IMR-90 (cell line): ENCODE measurements around the gene DERA. TPM values are rescaled to one million over a fixed set of nuclear protein-coding genes. Genes with fewer than 3 reads are reported as not detected.

Source experiments
- ATAC-seq: fragments of 200-7000 bp; cut with Tn5 transposase; 2 replicates; pipeline ENCODE4 v1.9.1; 2020; ENCODE audit warnings: low read depth, mild to moderate bottlenecking, moderate library complexity
- BruUV-seq: library from RNA; stranded (reverse); fragments of 400-500 nt; replicated peaks from 2 replicates; lab custom pipeline; 2021; lab: Mats Ljungman, UMichigan
- CTCF ChIA-PET: fragments of 300-600 bp; formaldehyde crosslinking; extraction: SDS; loops from one replicate; lab custom pipeline; 2021; ENCODE audit warnings: antibody characterized with exemption; lab: Yijun Ruan, JAX
- POLR2A ChIA-PET: fragments of 300-600 bp; sonication (Branson Sonifier 250); formaldehyde crosslinking; loops from one replicate; lab custom pipeline; 2022; ENCODE audit warnings: antibody characterized with exemption; ENCODE audit not compliant: unreplicated experiment; lab: Charles Lee
- DNase-seq: peaks from one replicate; pipeline ENCODE4 v3.0.0; 2013
- H2AFZ ChIP-seq: replicated peaks from 2 replicates; pipeline ENCODE3; 2013; ENCODE audit warnings: low read length, mild to moderate bottlenecking; ENCODE audit not compliant: poor library complexity
- H2AK5ac ChIP-seq: 2 replicates; pipeline ENCODE4 v1.6.1; 2013; ENCODE audit warnings: low read depth, low read length, inconsistent platforms
- H2AK9ac ChIP-seq: replicated peaks from 2 replicates; pipeline ENCODE3; 2013; ENCODE audit warnings: mild to moderate bottlenecking, low read depth, low read length, moderate library complexity; ENCODE audit not compliant: poor library complexity
- H2BK120ac ChIP-seq: 2 replicates; pipeline ENCODE4 v1.6.1; 2013; ENCODE audit warnings: low read depth, low read length, inconsistent platforms
- H2BK15ac ChIP-seq: 3 replicates; pipeline ENCODE4 v1.6.1; 2013; ENCODE audit warnings: low read depth, low read length, inconsistent platforms
- H2BK20ac ChIP-seq: 2 replicates; pipeline ENCODE4 v1.6.1; 2013; ENCODE audit warnings: low read depth, mild to moderate bottlenecking, inconsistent platforms, low read length, moderate library complexity
- H2BK5ac ChIP-seq: 2 replicates; pipeline ENCODE4 v1.6.1; 2013; ENCODE audit warnings: mild to moderate bottlenecking, low read depth, low read length, inconsistent platforms; ENCODE audit not compliant: poor library complexity, severe bottlenecking
- H3K14ac ChIP-seq: replicated peaks from 2 replicates; pipeline ENCODE4 v1.6.1; 2013; ENCODE audit warnings: low read depth, low read length, inconsistent platforms
- H3K18ac ChIP-seq: 2 replicates; pipeline ENCODE4 v1.6.1; 2013; ENCODE audit warnings: low read depth, low read length, control low read depth
- H3K23ac ChIP-seq: 2 replicates; pipeline ENCODE4 v1.6.1; 2013; ENCODE audit warnings: low read depth, low read length, inconsistent platforms
- H3K27ac ChIP-seq: 2 replicates; pipeline ENCODE4 v1.5.1; 2013; ENCODE audit warnings: mild to moderate bottlenecking, control low read depth, low read length; ENCODE audit not compliant: insufficient read depth
- H3K27me3 ChIP-seq: 2 replicates; pipeline ENCODE4 v1.6.1; 2013; ENCODE audit warnings: low read length; ENCODE audit not compliant: control insufficient read depth, insufficient read depth
- H3K36me3 ChIP-seq: 2 replicates; pipeline ENCODE4 v1.6.1; 2013; ENCODE audit warnings: low read length, mixed read lengths; ENCODE audit not compliant: control insufficient read depth, insufficient read depth
- H3K4ac ChIP-seq: 2 replicates; pipeline ENCODE4 v1.6.1; 2013; ENCODE audit warnings: low read depth, low read length, inconsistent platforms
- H3K4me1 ChIP-seq: 2 replicates; pipeline ENCODE4 v1.6.1; 2013; ENCODE audit warnings: low read length, mixed read lengths; ENCODE audit not compliant: control insufficient read depth, insufficient read depth
- H3K4me2 ChIP-seq: 2 replicates; pipeline ENCODE4 v1.6.1; 2013; ENCODE audit warnings: low read depth, mild to moderate bottlenecking, control low read depth, low read length, moderate library complexity
- H3K4me3 ChIP-seq: 2 replicates; pipeline ENCODE4 v1.5.1; 2013; ENCODE audit warnings: low read depth, mild to moderate bottlenecking, control low read depth, low read length, moderate library complexity; ENCODE audit not compliant: insufficient read depth
- H3K56ac ChIP-seq: 2 replicates; pipeline ENCODE4 v1.6.1; 2013; ENCODE audit warnings: low read length, inconsistent platforms; ENCODE audit not compliant: insufficient read depth; ENCODE audit errors: extremely low read depth
- H3K79me1 ChIP-seq, 2 experiments: 2 replicates each; pipeline ENCODE4 v1.6.1; 2013; ENCODE audit warnings: low read length in 2 of 2, inconsistent platforms in 1 of 2, low read depth in 1 of 2
- H3K9ac ChIP-seq: 2 replicates; pipeline ENCODE4 v1.6.1; 2013; ENCODE audit warnings: low read depth, low read length, control low read depth
- H3K9me1 ChIP-seq: 2 replicates; pipeline ENCODE4 v1.6.1; 2013; ENCODE audit warnings: low read length, inconsistent platforms; ENCODE audit not compliant: insufficient read depth
- H3K9me3 ChIP-seq: 2 replicates; pipeline ENCODE4 v1.6.1; 2013; ENCODE audit warnings: low read length; ENCODE audit not compliant: control insufficient read depth, insufficient read depth
- H4K20me1 ChIP-seq: 2 replicates; pipeline ENCODE4 v1.6.1; 2013; ENCODE audit warnings: low read length, inconsistent platforms; ENCODE audit not compliant: insufficient read depth
- H4K5ac ChIP-seq: 2 replicates; pipeline ENCODE4 v1.6.1; 2013; ENCODE audit warnings: mild to moderate bottlenecking, low read depth, low read length, control low read depth
- H4K8ac ChIP-seq, 2 experiments: 2 replicates each; pipeline ENCODE4 v1.6.1; 2013; ENCODE audit warnings: low read depth in 2 of 2, low read length in 2 of 2, control low read depth in 1 of 2, inconsistent platforms in 1 of 2
- H4K91ac ChIP-seq: 2 replicates; pipeline ENCODE4 v1.6.1; 2013; ENCODE audit warnings: low read depth, low read length, inconsistent platforms; ENCODE audit not compliant: insufficient read depth
- MAFK ChIP-seq: IDR thresholded peaks from 2 replicates; pipeline ENCODE4 v1.6.1; 2012; ENCODE audit warnings: low read depth, low read length, improper control_type of control experiment
- WGBS, 2 experiments: methylation state at CpG; one replicate each; pipeline versions ENCODE4 v1.1.5 to v1.1.7; 2013; ENCODE audit warnings: missing lambda C conversion rate in 2 of 2; ENCODE audit not compliant: insufficient read length in 1 of 2; ENCODE audit errors: extremely low coverage in 2 of 2; 5-methylcytosine and 5-hydroxymethylcytosine counted together
- dilution Hi-C: fragments of 300-500 bp; cut with HindIII; formaldehyde crosslinking; loops from one replicate; pipeline ENCODE4 v1.14.3; 2018; ENCODE audit warnings: low sequenced_read_pairs; ENCODE audit not compliant: unreplicated experiment
- in situ Hi-C: fragments of 300-500 bp; cut with MboI; formaldehyde crosslinking; loops from 3 replicates; pipeline ENCODE4 v1.14.3; 2019; ENCODE audit warnings: low sequenced_read_pairs, inconsistent platforms, mixed read lengths
- intact Hi-C: fragments of 100-400 bp; cut with micrococcal nuclease; formaldehyde crosslinking; loops from 2 replicates; pipeline ENCODE4 v1.10.0; 2022
- polyA plus RNA-seq, 3 experiments: library from polyadenylated mRNA; depleted of rRNA; stranded (reverse); fragments of >200 nt; gene quantifications; 2 replicates each; pipeline ENCODE4 v1.2.3, GENCODE V29; 2012; ENCODE audit warnings: low replicate concordance in 1 of 3
- total RNA-seq: library from RNA; depleted of rRNA; stranded (reverse); fragments of >200 nt; gene quantifications from 2 replicates; pipeline ENCODE4 v1.2.3, GENCODE V29; 2012
- TF ChIP-seq, protein P1 (sequence below): conservative IDR thresholded peaks from 2 replicates; pipeline ENCODE4 v1.5.1; 2012; ENCODE audit warnings: mild to moderate bottlenecking, low read depth, low read length, improper control_type of control experiment

Gene DERA
- total and polyA plus RNA-seq, 2 of the 4 experiments (the other 2 are of a cell fraction), result 28.1 to 58.6 TPM

DNA sequence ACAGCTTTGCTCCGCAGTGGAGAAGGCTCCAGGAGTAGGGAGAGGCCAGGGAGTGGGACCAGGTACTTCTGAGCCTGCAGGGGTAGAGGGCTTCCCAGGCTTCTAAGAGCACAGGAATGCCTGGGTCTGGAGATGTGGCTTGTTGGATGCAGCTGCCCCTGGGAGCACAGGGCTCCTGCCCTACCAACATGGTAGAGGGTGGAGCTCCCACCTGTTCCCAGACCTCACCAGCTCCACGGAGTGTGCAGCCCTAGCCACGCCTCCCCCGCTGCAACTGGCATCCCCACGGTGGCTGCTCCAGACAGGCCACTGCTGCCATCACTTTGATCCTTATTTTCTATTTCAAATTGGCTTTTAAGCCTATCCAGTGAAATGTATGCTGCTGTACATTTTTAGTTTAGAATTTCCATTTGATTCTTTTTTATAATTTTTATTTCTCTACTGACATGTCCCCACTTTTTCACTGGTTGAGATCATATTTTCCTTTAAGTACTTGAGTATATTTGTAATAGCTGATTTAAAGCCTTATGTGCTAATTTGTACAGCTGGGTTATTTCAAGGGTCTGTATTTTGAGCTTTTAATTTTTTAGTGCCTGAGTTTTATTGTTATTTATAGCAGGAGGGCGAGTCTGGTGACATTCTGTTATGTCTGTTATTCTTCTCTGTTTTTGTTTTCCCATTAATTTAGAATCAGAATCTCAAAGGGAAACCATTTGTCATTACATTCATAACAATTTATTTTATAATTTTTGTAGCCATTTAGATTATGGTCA lies 78.0 kb downstream of the DERA start:
- Histone ChIP-seq H3K36me3 (peaks cover 11% of the 10 kb centered on the region; the same call in 1 of the 2 replicates), H2BK20ac (no peak overlapping the region), H3K18ac (no peak overlapping the region), H3K23ac (no peak overlapping the region), H3K9me3 (no peaks in the 10 kb centered on the region), H3K79me1 (peaks cover 0 to 1% of the 10 kb centered on the region in 2 experiments; a peak in 2 of 4 replicates), H3K4me1 (no peaks in the 10 kb centered on the region), H3K14ac (no peak overlapping the region), H3K27me3 (no peaks in the 10 kb centered on the region), H2BK5ac (no peak overlapping the region), H2AFZ (no peak overlapping the region), H4K91ac (no peak overlapping the region), H4K5ac (no peak overlapping the region), H2AK9ac (no peak overlapping the region), H2AK5ac (no peak overlapping the region), H3K4me3 (no peak overlapping the region), H3K4ac (no peak overlapping the region), H2BK120ac (no peak overlapping the region), H3K4me2 (no peak overlapping the region), H4K20me1 (no peaks in the 10 kb centered on the region), H2BK15ac (no peak overlapping the region), H3K9ac (no peak overlapping the region), H3K27ac (no peak overlapping the region), H3K9me1 (peaks cover under 1% of the 10 kb centered on the region; the same call in 1 of the 2 replicates), H3K56ac (no peak overlapping the region), H4K8ac (no peak overlapping the region)
- in situ Hi-C loops (no loop called here), dilution Hi-C loops (no loop called here), intact Hi-C loops (no loop called here)
- WGBS, 2 experiments, result no CpG with 5 or more reads among the region's 6 CpGs
- ChIA-PET CTCF (no interaction called here), POLR2A (no interaction called here)
- ATAC-seq, result no peak
- BruUV-seq, result no TSS peak
- TF ChIP-seq MAFK, result no peak
- TF ChIP-seq, protein P1, sequence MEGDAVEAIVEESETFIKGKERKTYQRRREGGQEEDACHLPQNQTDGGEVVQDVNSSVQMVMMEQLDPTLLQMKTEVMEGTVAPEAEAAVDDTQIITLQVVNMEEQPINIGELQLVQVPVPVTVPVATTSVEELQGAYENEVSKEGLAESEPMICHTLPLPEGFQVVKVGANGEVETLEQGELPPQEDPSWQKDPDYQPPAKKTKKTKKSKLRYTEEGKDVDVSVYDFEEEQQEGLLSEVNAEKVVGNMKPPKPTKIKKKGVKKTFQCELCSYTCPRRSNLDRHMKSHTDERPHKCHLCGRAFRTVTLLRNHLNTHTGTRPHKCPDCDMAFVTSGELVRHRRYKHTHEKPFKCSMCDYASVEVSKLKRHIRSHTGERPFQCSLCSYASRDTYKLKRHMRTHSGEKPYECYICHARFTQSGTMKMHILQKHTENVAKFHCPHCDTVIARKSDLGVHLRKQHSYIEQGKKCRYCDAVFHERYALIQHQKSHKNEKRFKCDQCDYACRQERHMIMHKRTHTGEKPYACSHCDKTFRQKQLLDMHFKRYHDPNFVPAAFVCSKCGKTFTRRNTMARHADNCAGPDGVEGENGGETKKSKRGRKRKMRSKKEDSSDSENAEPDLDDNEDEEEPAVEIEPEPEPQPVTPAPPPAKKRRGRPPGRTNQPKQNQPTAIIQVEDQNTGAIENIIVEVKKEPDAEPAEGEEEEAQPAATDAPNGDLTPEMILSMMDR, result no peak
- DNase-seq, result no peak
